Stromal cell of bone marrow (primary cell): ENCODE results near the gene SMLR1.

Source experiments
- DNase-seq: peaks from one replicate; pipeline ENCODE4 v3.0.0-alpha.2; 2012; ENCODE audit warnings: low read depth

Gene SMLR1

DNA sequence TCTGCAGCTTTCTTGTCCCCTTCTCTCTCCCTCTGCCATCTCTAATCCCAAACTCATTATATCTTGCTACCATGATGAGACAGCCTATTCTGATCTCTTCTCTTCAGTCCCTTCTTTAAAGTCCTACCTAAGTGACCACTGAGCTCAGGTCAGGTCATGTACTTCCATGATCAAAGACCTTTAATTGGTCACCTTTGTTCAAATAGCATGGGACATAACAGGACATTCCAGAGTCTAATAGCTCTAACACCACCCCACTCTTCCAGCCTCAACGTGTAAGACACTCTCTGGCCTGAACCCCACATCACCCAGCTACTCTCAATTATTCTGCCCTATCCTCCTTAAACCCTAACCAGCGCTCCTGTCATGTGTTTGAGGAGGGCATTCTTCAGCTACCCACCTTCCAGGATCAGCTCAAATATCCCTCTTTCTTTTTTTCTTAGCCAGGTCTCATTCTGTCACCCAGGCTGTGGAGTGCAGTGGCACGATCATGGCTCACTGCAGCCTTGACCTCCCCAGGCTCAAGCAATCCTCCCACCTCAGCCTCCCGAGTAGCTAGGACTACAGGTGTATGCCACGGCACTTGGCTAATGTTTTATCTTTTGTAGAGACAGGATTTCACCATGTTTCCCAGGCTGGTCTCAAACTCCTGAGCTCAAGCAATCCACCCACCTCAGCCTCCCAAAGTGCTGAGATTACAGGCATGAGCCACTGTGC, 2.1 kb upstream of the SMLR1 start:
- no peak for DNase-seq

DNA sequence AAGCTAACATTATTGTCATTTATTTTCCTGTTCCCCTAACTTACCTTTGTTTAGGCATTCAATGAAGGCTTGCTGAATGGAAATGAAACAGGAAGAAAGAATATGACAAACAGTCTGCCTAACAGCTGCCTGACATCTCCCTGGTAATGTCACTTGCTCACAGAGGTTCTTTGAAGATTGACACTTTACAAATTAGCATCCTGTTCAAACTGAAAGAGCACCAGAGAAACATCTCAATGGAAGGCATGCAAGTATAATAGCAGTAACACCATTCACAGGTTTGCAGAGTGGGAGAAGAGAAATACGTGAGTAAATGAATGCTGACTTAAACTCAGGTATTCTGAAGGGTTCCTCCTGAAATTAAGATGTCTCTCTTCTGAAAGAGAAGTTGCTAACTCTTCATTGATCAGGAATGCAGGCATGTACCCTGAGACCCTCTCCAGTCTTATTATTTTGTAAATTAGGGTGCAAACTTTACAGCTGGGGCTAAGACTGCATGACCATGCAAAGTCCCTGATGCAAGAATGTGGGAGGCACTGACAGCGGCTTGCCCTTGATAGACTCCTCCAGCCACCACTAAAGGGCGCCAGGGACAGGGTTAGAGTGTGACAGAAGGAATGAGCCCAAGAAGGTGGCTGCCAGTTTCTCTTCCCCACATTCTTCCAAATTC, 1.3 kb upstream of the SMLR1 start:
- no peak for DNase-seq

DNA sequence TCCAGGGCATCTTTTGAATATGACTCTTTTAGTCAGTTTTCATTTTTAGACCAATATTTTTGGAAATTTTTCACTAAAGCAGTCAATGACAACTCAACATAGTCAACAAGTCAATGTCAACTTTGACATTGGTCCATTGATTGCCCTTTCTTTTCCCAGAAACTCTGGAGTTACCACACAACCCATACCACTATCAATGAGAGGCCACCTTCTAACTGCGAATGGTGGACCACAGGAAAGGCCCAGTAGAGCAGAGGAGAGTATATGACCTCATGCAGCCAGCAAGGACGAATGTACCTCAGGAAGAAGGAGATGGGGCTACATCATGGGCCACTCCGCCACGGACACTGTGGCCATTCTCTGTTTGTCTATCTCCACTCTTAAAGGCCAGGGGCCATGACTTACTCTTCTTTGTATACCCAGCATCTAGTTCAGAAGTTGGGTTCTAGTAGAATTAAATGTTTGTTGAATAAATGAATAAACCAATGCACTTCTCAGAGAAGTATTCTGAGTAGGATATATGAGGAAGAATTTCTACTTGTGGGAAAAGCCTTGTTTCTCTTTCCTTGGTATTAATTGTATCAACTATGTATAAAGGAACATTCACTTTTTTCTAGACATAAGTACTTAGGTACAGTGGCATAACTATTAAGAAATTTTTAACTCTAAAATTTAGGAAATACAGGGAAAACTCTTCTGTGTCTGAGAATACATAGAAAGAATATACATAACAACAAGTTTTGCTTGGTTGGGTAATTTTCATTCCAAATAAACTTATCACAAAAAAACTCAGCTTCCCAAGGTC, 562 bp upstream of the SMLR1 start:
- no peak for DNase-seq

- no peak for DNase-seq
Observed at GRCh38 chr6:130829333-130829910, 2.2 kb downstream of the SMLR1 start.

GRCh38 chr6:130831607-130832006, 4.4 kb downstream of the SMLR1 start:
- DNase-seq, result no peak

- no peak for DNase-seq
Observed at GRCh38 chr6:130833569-130833968, 6.4 kb downstream of the SMLR1 start.

- no peak for DNase-seq
Observed at GRCh38 chr6:130834482-130835251, 7.5 kb downstream of the SMLR1 start.

DNA sequence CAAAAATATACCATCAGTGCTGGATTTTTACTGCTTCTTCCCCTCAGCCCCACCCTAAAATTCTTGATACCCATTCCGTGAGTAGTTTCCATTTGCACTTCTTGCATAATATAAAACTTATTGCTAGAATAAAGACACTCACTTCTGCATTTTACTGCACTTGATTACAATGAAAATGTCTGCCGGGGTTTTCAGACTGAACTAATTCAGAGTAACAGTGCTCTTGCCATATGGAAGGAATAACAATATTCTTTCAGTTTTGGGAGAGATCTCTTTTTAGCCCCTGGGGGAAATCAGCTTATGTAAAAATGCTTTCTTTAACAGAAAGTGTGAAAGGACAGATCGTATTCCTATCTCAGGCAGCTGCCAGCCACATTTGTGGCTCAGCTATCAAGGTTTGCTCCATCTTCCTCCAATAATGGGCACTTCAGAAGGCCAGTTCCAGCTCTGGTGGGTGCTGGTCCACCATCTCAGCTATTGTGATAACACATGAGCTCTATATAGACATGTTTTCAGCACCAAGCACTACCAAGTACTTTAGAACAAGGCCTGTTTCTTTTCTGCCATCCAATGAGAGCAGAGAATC, 8.9 kb downstream of the SMLR1 start:
- no peak for DNase-seq

GRCh38 chr6:130837067-130837466, 9.9 kb downstream of the SMLR1 start:
- no peak for DNase-seq

- no peak for DNase-seq
Observed at GRCh38 chr6:130838250-130838860, 11.1 kb downstream of the SMLR1 start.

DNA sequence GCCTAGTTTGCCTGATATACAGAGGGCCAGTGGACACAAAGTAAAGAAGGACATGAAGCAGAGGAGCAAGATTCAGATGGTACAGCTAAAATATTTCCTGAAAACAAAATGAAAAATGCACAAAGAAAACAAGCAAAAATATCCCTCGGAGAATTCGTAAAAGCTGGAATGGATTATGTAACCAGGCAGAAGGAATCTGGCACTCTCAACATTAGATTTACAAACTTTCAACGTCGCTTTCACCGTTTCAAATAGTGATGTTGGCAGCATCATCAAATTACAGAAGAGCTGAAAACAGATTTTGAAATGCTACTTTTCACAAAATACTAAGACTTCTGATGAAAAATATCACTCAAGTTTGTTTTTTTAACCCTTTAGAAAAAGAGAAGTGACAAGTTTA, 11.7 kb downstream of the SMLR1 start:
- DNase-seq, result no peak

DNA sequence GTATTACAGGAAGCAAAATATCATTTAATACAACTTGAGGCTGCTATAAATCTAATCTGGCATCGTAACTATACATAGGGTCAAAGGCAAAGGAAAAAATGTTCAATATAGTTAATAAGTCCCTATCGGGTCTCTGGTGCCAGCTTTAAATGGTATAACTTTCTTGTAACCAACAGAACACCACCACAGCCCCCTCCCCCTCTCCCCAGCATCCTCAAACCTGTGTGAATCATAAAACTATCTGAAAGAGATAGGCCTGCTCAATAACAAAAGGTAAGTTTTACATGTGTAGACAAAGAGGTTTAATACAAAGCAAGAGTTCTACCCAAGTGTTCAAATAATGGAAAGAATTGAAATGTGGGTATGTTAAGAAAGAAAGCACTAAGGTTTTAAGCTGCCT, 12.2 kb downstream of the SMLR1 start:
- no peak for DNase-seq

- DNase-seq, result no peak
Observed at GRCh38 chr6:130840050-130840449, 12.8 kb downstream of the SMLR1 start.

DNA sequence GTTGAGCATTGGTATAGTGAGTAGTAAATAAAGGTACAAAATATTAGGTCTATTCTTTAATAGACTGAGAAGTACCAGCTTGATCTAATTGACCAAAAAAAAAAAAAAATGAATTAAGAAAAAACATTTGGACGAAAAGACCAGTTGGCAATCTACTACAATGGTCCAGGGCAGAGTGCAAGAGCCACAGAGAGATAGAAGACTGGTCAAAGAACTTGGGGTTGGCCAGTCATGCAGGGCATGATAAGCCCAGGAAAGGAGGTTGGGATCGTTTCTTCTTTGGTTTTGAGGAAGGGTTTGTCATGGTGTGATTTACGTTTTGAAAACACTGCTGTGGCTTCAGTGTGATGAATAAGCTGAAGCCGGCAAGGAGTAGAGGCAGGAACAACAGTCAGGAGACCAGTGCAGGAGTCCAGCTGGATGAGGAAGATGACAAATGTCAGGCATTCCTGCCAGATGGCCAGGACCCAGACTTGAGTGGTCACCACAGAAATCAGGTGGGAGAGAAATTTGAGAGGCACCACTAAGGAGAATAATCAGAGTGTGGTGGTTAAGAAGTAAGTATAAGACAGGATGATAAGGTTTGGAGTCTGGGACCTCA, 14.0 kb downstream of the SMLR1 start:
- peak; percentile 41 for DNase-seq

DNA sequence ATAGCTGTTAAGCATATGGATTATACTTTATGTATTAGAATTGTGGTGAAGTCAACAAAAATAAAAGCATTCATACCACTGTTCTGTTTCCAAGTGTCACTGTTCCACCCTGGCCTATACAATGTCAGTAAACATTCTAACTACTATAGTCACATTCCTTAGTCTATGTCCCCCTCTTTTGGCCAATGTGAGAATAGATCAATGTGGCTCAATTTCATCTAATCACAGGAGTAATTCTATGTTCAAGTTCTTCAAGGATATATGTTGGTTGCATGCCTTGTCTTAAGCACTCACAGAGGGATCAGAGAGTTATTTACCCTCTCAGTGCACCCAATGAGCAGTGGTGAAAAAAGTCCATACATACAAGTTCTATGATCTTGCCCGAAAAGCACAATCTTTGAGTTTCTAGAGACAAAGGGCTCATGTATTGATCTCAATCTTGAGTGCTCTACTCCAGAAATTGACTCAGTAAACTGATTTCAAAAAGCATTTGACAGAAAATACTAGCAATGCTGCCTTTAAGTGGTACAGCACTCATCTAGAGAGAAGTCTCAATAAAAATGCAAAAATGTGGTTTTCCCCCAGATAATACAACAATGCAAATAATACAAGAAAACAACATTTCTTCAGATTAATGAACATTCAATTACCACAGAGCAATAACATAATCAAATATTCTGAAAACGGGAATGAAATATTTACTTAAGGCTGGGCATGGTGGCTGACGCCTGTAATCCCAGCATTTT, 16.5 kb downstream of the SMLR1 start:
- DNase-seq, result peak; percentile 33

DNA sequence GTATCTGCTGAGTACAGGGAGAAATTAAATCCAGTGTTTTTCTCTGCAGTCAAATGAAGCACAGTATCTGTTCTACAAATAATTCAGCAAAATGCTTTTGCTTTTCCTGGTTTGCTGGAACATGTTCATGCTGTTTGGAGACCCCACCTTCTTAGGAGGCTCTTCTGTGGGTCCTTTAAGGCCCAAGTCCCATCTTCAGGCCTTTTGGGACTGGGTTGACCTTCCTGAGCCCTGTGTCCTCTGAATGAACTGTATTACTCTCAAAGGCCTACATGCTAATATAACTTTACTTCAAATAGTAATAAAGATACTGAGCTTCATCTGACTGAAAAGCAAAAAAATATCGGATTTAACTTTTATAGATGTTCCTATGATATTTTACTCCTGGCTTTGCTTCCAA, 19.3 kb downstream of the SMLR1 start:
- DNase-seq, result no peak

DNA sequence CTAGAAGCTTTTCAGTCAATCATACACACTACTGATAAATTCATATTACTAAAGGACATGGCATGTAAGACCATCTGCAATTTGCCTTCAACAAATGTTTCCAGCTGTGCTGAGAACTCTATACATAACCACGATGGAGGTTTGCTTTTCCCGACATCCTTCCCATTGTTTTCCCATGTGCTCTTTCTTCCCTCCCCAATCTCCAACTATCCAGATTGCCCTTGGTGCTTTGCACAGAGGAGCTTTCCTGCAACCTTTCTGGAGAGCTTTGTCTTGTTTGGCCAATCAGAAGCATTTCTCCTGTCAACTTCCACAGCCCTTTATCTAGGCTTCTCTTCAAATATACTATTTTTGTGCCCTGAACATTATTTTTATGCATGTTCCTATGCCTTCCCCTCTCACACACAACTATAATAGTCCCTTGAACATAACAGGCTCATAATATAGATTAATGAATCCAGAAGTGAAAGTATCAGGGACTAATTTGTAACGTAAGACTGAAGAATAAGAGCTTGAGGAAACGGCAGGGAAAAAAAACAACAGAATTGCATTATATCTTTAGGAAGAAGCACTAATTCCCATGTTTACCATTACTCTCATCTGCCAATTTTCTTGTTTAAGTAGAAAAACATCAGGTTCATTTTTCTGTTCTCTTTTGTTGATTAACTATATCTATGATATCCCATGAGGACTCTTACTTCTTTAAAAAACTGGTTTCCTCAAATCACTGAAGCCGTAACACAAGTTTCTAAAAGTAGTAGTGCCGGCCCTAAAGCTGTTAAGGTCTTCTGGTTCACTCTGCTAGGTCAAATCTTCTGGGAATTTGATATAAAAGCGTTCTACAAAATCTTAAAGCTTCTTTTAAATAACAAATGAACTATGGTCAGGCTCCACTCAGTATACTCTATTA, 20.1 kb downstream of the SMLR1 start:
- no peak for DNase-seq

- DNase-seq, result no peak
Observed at GRCh38 chr6:130848945-130849344, 21.7 kb downstream of the SMLR1 start.

GRCh38 chr6:130849594-130849993, 22.4 kb downstream of the SMLR1 start:
- DNase-seq, result no peak
